ENCODE measurements around the gene PAK1.

DNA sequence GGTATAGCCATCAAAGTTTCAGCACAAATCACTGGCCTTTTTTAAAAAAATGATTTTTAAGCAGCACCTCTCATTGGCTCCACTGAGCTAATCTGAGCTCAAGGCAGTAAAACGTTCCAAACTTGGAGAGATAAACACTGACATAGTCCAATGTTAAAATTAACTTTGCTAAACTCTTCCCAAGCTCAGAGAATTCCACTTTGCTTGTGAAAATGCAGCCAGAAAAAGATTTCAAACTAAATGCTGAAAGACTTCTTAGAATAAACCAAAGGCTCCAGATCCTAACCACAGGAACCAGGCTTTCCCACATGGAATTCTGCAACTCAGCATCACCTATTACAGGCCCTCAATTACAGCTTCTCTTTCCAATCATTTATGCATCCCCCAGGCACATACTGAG is 87.7 kb downstream of the PAK1 start:
- TF ChIP-seq, protein P1, sequence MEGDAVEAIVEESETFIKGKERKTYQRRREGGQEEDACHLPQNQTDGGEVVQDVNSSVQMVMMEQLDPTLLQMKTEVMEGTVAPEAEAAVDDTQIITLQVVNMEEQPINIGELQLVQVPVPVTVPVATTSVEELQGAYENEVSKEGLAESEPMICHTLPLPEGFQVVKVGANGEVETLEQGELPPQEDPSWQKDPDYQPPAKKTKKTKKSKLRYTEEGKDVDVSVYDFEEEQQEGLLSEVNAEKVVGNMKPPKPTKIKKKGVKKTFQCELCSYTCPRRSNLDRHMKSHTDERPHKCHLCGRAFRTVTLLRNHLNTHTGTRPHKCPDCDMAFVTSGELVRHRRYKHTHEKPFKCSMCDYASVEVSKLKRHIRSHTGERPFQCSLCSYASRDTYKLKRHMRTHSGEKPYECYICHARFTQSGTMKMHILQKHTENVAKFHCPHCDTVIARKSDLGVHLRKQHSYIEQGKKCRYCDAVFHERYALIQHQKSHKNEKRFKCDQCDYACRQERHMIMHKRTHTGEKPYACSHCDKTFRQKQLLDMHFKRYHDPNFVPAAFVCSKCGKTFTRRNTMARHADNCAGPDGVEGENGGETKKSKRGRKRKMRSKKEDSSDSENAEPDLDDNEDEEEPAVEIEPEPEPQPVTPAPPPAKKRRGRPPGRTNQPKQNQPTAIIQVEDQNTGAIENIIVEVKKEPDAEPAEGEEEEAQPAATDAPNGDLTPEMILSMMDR (IDR thresholded peaks at IDR 0.05), result no peak
- TF ChIP-seq EP300 (IDR thresholded peaks at IDR 0.05) (no peak), POLR2A (IDR thresholded peaks at IDR 0.05; ENCODE audit: low read depth) (no peak)

Data from esophagus muscularis mucosa (tissue), 4 donors.